ENCODE data around the gene DSG4. TPM values are rescaled to one million over a fixed set of nuclear protein-coding genes. Genes with fewer than 3 reads are reported as not detected.

The DSG4 gene
- total RNA-seq, 1 experiment from 2014 or later = not detected

DNA sequence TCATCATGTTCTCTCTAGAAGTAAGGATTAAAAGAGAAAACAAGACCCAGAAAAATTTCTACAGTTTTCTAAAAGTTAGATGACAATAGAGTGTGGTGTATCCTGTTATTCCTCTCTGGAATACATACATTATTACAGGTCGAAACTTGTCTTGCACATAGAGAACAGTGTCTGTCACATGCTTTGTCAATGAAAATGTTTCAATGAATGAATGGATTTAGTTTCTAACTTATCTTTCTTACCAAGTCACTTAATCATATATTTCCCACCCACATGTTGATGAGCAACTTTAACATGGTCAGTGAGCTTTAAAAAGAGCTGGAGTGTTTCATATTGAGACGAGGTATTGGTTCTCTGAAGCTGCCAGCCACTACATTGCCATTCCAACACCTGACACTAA lies 4.3 kb downstream of the DSG4 start:
- Histone ChIP-seq H3K27me3 (replicated peaks; ENCODE audit: insufficient read depth, low read depth, low read length, poor library complexity) (peaks cover 4% of the 10 kb centered on the region), H3K4me3 (ENCODE audit: low read depth, low read length, poor library complexity, severe bottlenecking) (no peak overlapping the region), H3K36me3 (ENCODE audit: insufficient read depth, low read length, poor library complexity, severe bottlenecking) (no peaks in the 10 kb centered on the region), H3K4me1 (ENCODE audit: insufficient read depth, low read length, poor library complexity, severe bottlenecking) (no peaks in the 10 kb centered on the region), H3K27ac (ENCODE audit: low read depth, low read length, poor library complexity, severe bottlenecking) (no peak overlapping the region), H3K9me3 (ENCODE audit: low read depth, low read length, poor library complexity, severe bottlenecking) (no peaks in the 10 kb centered on the region)
- ChIA-PET CTCF (no interaction called here), POLR2A (ENCODE audit: low non-redundant PET) (no interaction called here)
- no peak for TF ChIP-seq EZH2 (IDR thresholded peaks at IDR 0.05; ENCODE audit: borderline replicate concordance, low read depth, low read length, poor library complexity, severe bottlenecking)
- TF ChIP-seq, protein P1, sequence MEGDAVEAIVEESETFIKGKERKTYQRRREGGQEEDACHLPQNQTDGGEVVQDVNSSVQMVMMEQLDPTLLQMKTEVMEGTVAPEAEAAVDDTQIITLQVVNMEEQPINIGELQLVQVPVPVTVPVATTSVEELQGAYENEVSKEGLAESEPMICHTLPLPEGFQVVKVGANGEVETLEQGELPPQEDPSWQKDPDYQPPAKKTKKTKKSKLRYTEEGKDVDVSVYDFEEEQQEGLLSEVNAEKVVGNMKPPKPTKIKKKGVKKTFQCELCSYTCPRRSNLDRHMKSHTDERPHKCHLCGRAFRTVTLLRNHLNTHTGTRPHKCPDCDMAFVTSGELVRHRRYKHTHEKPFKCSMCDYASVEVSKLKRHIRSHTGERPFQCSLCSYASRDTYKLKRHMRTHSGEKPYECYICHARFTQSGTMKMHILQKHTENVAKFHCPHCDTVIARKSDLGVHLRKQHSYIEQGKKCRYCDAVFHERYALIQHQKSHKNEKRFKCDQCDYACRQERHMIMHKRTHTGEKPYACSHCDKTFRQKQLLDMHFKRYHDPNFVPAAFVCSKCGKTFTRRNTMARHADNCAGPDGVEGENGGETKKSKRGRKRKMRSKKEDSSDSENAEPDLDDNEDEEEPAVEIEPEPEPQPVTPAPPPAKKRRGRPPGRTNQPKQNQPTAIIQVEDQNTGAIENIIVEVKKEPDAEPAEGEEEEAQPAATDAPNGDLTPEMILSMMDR (conservative IDR thresholded peaks at IDR 0.05; ENCODE audit: low read depth, low read length) = no peak
- intact Hi-C loops (cut with micrococcal nuclease; ENCODE audit: unreplicated experiment) = no loop called here
- no TSS peak for BruUV-seq (replicated peaks)
- DNase-seq (ENCODE audit: low spot score) = no peak

DNA sequence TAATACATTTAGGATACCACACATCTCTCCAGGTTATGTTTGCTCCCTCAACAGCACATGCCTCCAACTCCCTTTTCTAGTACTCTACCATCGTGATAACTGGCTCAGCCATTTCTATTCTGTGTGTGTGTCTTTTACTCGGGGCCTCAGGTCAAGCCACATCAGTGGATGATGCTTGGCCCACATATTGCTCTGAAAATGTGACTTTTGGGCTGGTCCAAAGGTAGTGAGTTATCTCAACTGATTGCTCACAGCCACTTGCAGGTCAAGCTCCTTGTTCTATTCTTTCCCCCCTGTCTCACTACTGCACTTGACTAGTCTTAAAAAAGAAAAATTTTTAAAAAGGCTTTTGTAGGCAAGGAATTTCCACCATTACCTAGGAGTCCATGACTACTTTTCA lies 5.5 kb downstream of the DSG4 start:
- intact Hi-C loops (cut with micrococcal nuclease; ENCODE audit: unreplicated experiment) = no loop called here
- Histone ChIP-seq H3K4me1 (ENCODE audit: insufficient read depth, low read length, poor library complexity, severe bottlenecking) (no peaks in the 10 kb centered on the region), H3K27ac (ENCODE audit: low read depth, low read length, poor library complexity, severe bottlenecking) (no peak overlapping the region), H3K4me3 (ENCODE audit: low read depth, low read length, poor library complexity, severe bottlenecking) (no peak overlapping the region), H3K36me3 (ENCODE audit: insufficient read depth, low read length, poor library complexity, severe bottlenecking) (no peaks in the 10 kb centered on the region), H3K27me3 (replicated peaks; ENCODE audit: insufficient read depth, low read depth, low read length, poor library complexity) (peaks cover 4% of the 10 kb centered on the region), H3K9me3 (ENCODE audit: low read depth, low read length, poor library complexity, severe bottlenecking) (no peaks in the 10 kb centered on the region)
- TF ChIP-seq, protein P1 (conservative IDR thresholded peaks at IDR 0.05; ENCODE audit: low read depth, low read length) = no peak
- no peak for TF ChIP-seq EZH2 (IDR thresholded peaks at IDR 0.05; ENCODE audit: borderline replicate concordance, low read depth, low read length, poor library complexity, severe bottlenecking)
- no TSS peak for BruUV-seq (replicated peaks)
- ChIA-PET CTCF (no interaction called here), POLR2A (ENCODE audit: low non-redundant PET) (no interaction called here)
- no peak for DNase-seq (ENCODE audit: low spot score)

DNA sequence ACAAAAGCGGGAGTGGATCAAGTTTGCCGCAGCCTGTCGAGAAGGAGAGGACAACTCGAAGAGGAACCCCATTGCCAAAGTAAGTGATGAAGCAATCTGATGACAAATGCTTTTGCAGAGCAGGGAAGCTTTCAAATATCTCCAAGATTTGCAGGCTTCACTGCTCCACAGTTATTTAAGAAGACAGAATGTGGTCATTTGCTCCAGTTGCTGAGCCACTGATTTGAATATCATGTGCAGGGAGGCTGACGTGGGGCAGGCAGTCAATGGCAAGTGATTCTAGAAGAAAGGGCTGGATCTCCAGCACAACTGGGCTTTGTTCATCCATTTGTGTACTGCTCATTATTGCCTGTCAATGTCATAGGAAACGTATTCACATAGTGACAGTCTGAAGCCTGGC lies 10.2 kb downstream of the DSG4 start:
- Histone ChIP-seq H3K27ac (ENCODE audit: low read depth, low read length, poor library complexity, severe bottlenecking) (no peak overlapping the region), H3K36me3 (ENCODE audit: insufficient read depth, low read length, poor library complexity, severe bottlenecking) (no peaks in the 10 kb centered on the region), H3K4me1 (ENCODE audit: insufficient read depth, low read length, poor library complexity, severe bottlenecking) (no peaks in the 10 kb centered on the region), H3K27me3 (replicated peaks; ENCODE audit: insufficient read depth, low read depth, low read length, poor library complexity) (peaks cover 7% of the 10 kb centered on the region), H3K4me3 (ENCODE audit: low read depth, low read length, poor library complexity, severe bottlenecking) (no peak overlapping the region), H3K9me3 (ENCODE audit: low read depth, low read length, poor library complexity, severe bottlenecking) (no peaks in the 10 kb centered on the region)
- BruUV-seq (replicated peaks) = no TSS peak
- DNase-seq (ENCODE audit: low spot score) = no peak
- ChIA-PET POLR2A (ENCODE audit: low non-redundant PET) (no interaction called here), CTCF (no interaction called here)
- intact Hi-C loops (cut with micrococcal nuclease; ENCODE audit: unreplicated experiment) = no loop called here
- no peak for TF ChIP-seq EZH2 (IDR thresholded peaks at IDR 0.05; ENCODE audit: borderline replicate concordance, low read depth, low read length, poor library complexity, severe bottlenecking)
- TF ChIP-seq, protein P1 (conservative IDR thresholded peaks at IDR 0.05; ENCODE audit: low read depth, low read length) = no peak

Measured in A673 (cell line).